SK-N-SH (cell line): ENCODE results near the gene CP. TPM values are rescaled to one million over a fixed set of nuclear protein-coding genes. Genes with fewer than 3 reads are reported as not detected.

Experiments
- CTCF ChIA-PET: fragments of 300-600, 350-600 bp; formaldehyde crosslinking; extraction: SDS; loops from one replicate; lab custom pipeline; 2021; lab: Yijun Ruan, JAX
- POLR2A ChIA-PET: fragments of 350-600 bp; sonication (Branson Sonifier 250); formaldehyde crosslinking; extraction: SDS; loops from one replicate; lab custom pipeline; 2020; ENCODE audit warnings: antibody characterized with exemption, inconsistent platforms; lab: Yijun Ruan, JAX
- DNase-seq: peaks from one replicate; pipeline ENCODE4 v3.0.0; 2012
- H2AFZ ChIP-seq: fragments of 200-600 bp; sonication (generic); 2 replicates; pipeline ENCODE4 v1.8.1; 2016; ENCODE audit warnings: antibody characterized with exemption, mild to moderate bottlenecking, low read depth
- H3F3A ChIP-seq: fragments of 200-600 bp; sonication (generic); replicated peaks from 2 replicates; pipeline ENCODE3; 2016; ENCODE audit warnings: antibody characterized with exemption, mild to moderate bottlenecking; ENCODE audit not compliant: insufficient read depth
- H3K27ac ChIP-seq, 2 experiments: fragments of 200-500 bp in 1 of 2; fragments of 200-600 bp in 1 of 2; sonication (Bioruptor generic) in 1 of 2; sonication (generic), shearing (Covaris generic) in 1 of 2; 2 replicates each; pipeline versions ENCODE4 v1.5.1 to v1.6.1; 2014 to 2016; ENCODE audit warnings: low read depth in 2 of 2, inconsistent platforms in 1 of 2, low read length in 1 of 2, mild to moderate bottlenecking in 1 of 2, mixed read lengths in 1 of 2
- H3K27me3 ChIP-seq: fragments of 200-600 bp; sonication (generic), shearing (Covaris generic); 2 replicates; pipeline ENCODE4 v1.6.1; 2016; ENCODE audit warnings: mixed run types; ENCODE audit not compliant: insufficient read depth
- H3K36me3 ChIP-seq, 2 experiments: fragments of 200-500 bp in 1 of 2; fragments of 200-600 bp in 1 of 2; sonication (Bioruptor generic) in 1 of 2; sonication (generic) in 1 of 2; replicated peaks in 1 of 2; 2 replicates each; pipeline versions ENCODE3 to v1.5.1; 2014 to 2016; ENCODE audit warnings: low read length in 1 of 2, mild to moderate bottlenecking in 1 of 2; ENCODE audit not compliant: insufficient read depth in 2 of 2, control insufficient read depth in 1 of 2
- H3K4me1 ChIP-seq, 2 experiments: fragments of 200-500 bp in 1 of 2; fragments of 200-600 bp in 1 of 2; sonication (Bioruptor generic) in 1 of 2; sonication (generic), shearing (Covaris generic) in 1 of 2; 2 replicates each; pipeline versions ENCODE4 v1.5.1 to v1.6.1; 2014 to 2016; ENCODE audit warnings: low read depth in 1 of 2, low read length in 1 of 2, mixed run types in 1 of 2; ENCODE audit not compliant: insufficient read depth in 2 of 2, control insufficient read depth in 1 of 2
- H3K4me2 ChIP-seq: fragments of 200-600 bp; sonication (generic), shearing (Covaris generic); 2 replicates; pipeline ENCODE4 v1.6.1; 2017; ENCODE audit warnings: mixed run types
- H3K4me3 ChIP-seq, 2 experiments: fragments of 200-500 bp in 1 of 2; fragments of 200-600 bp in 1 of 2; sonication (Bioruptor generic) in 1 of 2; sonication (generic), shearing (Covaris generic) in 1 of 2; 2 replicates each; pipeline versions ENCODE4 v1.5.1 to v1.8.1; 2014 to 2016; ENCODE audit warnings: low read depth in 2 of 2, inconsistent platforms in 1 of 2, low read length in 1 of 2, mild to moderate bottlenecking in 1 of 2, mixed read lengths in 1 of 2, moderate library complexity in 1 of 2
- H3K79me2 ChIP-seq: fragments of 200-600 bp; sonication (generic); 2 replicates; pipeline ENCODE4 v1.8.1; 2017; ENCODE audit warnings: mild to moderate bottlenecking; ENCODE audit not compliant: insufficient read depth
- H3K9ac ChIP-seq: fragments of 200-600 bp; sonication (generic); 2 replicates; pipeline ENCODE4 v1.6.1; 2017; ENCODE audit warnings: mixed run types
- H3K9me2 ChIP-seq: fragments of 200-600 bp; sonication (generic); 2 replicates; pipeline ENCODE4 v1.6.1; 2017; ENCODE audit warnings: mixed run types
- H3K9me3 ChIP-seq: fragments of 200-600 bp; sonication (generic); 2 replicates; pipeline ENCODE4 v1.6.1; 2017; ENCODE audit warnings: mixed run types, mild to moderate bottlenecking, moderate library complexity
- H4K20me1 ChIP-seq: fragments of 200-600 bp; sonication (generic); 2 replicates; pipeline ENCODE4 v1.6.1; 2017; ENCODE audit warnings: mild to moderate bottlenecking, mixed run types; ENCODE audit not compliant: insufficient read depth
- CHD2 ChIP-seq: fragments of 150-350 bp; IDR thresholded peaks from 2 replicates; pipeline ENCODE4 v1.6.1; 2018; ENCODE audit warnings: low read length; ENCODE audit not compliant: partially characterized antibody
- GATA2 ChIP-seq: sonication (generic); formaldehyde crosslinking; IDR thresholded peaks from 2 replicates; pipeline ENCODE4 v1.5.0; 2020; ENCODE audit warnings: mild to moderate bottlenecking, missing genetic modification reagents
- MXI1 ChIP-seq: IDR thresholded peaks from 2 replicates; pipeline ENCODE4 v1.6.1; 2012; ENCODE audit warnings: mild to moderate bottlenecking, low read depth, low read length, improper control_type of control experiment
- NFIC ChIP-seq: IDR thresholded peaks from 2 replicates; pipeline ENCODE4 v1.4.0; 2012; ENCODE audit warnings: borderline replicate concordance
- POLR2AphosphoS5 ChIP-seq: IDR thresholded peaks from 2 replicates; pipeline ENCODE4 v1.6.1; 2012; ENCODE audit warnings: low read depth, low read length
- RCOR1 ChIP-seq: fragments of 150-350 bp; IDR thresholded peaks from 2 replicates; pipeline ENCODE4 v1.6.1; 2017; ENCODE audit warnings: antibody characterized with exemption, low read length
- RXRA ChIP-seq: IDR thresholded peaks from 2 replicates; pipeline ENCODE4 v1.4.0; 2012; ENCODE audit warnings: low read depth, mild to moderate bottlenecking, borderline replicate concordance
- TCF12 ChIP-seq: IDR thresholded peaks from 2 replicates; pipeline ENCODE4 v1.4.0; 2012
- YY1 ChIP-seq: IDR thresholded peaks from 2 replicates; pipeline ENCODE4 v1.4.0; 2012; ENCODE audit warnings: low read depth, mild to moderate bottlenecking
- WGBS: methylation state at CpG from one replicate; pipeline ENCODE4 v1.1.6; 2017; ENCODE audit warnings: low lambda C conversion rate; 5-methylcytosine and 5-hydroxymethylcytosine counted together
- polyA plus RNA-seq, 3 experiments: library from polyadenylated mRNA; depleted of rRNA; stranded (reverse); fragments of >200 nt; gene quantifications; 2 replicates each; pipeline ENCODE4 v1.2.3, GENCODE V29; 2012
- TF ChIP-seq, protein P1 (sequence below): IDR thresholded peaks from 2 replicates; pipeline ENCODE4 v1.4.0; 2012; ENCODE audit warnings: low read depth
- TF ChIP-seq, protein P2 (sequence below): IDR thresholded peaks from 2 replicates; pipeline ENCODE4 v1.6.1; 2012; ENCODE audit warnings: mild to moderate bottlenecking, low read depth, low read length, moderate library complexity

Gene CP
- polyA plus RNA-seq, 1 of the 3 experiments (the other 2 are of a cell fraction): not detected

DNA sequence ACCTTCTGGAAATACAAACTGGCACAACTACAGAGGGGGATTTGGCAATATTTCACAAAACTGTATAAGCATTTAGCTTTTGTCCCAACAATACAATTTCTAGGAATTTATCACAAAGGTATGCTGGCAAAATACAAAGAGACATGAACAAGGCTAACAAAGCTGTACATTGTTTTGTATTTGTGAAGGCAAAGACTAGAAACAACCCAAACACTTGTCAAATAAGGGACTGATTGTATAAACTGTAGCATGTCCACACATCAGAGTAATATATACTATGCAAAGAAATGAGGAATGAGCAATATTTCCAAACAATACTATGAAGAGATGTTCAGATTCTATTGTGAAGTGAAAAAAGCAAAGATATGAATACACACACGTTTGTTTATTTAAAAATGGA, 26.4 kb downstream of the CP start:
- Histone ChIP-seq H3K4me1 (peaks cover 4% of the 10 kb centered on the region in 2 experiments; a peak in 3 of 4 replicates), H3K27ac (no peak overlapping the region), H3K27me3 (no peaks in the 10 kb centered on the region), H3K9me3 (no peaks in the 10 kb centered on the region), H4K20me1 (no peaks in the 10 kb centered on the region)
- CTCF ChIA-PET: no interaction called here
- TF ChIP-seq, protein P1, sequence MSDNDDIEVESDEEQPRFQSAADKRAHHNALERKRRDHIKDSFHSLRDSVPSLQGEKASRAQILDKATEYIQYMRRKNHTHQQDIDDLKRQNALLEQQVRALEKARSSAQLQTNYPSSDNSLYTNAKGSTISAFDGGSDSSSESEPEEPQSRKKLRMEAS: no peak
- TF ChIP-seq YY1 (no peak), GATA2 (CRISPR knock-in tag) (no peak), RCOR1 (no peak)
- TF ChIP-seq, all 33 proteins: peak for 0
- WGBS: 62% methylated on average over 1 of the region's 1 CpG
- Histone ChIP-seq H2AFZ (no peak overlapping the region), H3K36me3 (no peaks in the 10 kb centered on the region), H3K9me2 (no peaks in the 10 kb centered on the region), H3K79me2 (no peaks in the 10 kb centered on the region), H3K4me2 (no peak overlapping the region), H3K9ac (no peak overlapping the region), H3K4me3 (no peak overlapping the region), H3F3A (no peaks in the 10 kb centered on the region)
- no peak for DNase-seq
- POLR2A ChIA-PET: no interaction called here

DNA sequence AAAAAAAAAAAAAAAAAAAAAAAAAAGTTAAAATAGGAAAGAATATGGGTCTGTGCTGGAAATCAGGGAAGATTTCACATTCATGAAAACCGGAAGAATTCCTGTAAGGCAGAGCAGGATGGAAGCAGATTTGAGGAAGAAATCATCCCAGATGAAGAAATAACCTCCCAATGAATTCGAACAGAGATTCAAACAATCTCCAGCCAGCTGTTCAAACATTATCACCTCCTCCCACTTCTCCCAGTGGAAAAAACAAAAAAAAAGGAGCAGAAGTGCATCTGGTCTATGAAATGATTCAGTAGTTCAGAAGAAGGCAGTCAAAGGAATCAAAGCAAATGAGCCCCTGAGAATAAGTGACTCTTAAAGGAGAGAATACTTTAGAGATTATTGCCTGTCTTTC, 33.1 kb downstream of the CP start:
- 96% methylated on average over 2 of the region's 2 CpGs for WGBS
- TF ChIP-seq CHD2: no peak
- TF ChIP-seq, protein P2, sequence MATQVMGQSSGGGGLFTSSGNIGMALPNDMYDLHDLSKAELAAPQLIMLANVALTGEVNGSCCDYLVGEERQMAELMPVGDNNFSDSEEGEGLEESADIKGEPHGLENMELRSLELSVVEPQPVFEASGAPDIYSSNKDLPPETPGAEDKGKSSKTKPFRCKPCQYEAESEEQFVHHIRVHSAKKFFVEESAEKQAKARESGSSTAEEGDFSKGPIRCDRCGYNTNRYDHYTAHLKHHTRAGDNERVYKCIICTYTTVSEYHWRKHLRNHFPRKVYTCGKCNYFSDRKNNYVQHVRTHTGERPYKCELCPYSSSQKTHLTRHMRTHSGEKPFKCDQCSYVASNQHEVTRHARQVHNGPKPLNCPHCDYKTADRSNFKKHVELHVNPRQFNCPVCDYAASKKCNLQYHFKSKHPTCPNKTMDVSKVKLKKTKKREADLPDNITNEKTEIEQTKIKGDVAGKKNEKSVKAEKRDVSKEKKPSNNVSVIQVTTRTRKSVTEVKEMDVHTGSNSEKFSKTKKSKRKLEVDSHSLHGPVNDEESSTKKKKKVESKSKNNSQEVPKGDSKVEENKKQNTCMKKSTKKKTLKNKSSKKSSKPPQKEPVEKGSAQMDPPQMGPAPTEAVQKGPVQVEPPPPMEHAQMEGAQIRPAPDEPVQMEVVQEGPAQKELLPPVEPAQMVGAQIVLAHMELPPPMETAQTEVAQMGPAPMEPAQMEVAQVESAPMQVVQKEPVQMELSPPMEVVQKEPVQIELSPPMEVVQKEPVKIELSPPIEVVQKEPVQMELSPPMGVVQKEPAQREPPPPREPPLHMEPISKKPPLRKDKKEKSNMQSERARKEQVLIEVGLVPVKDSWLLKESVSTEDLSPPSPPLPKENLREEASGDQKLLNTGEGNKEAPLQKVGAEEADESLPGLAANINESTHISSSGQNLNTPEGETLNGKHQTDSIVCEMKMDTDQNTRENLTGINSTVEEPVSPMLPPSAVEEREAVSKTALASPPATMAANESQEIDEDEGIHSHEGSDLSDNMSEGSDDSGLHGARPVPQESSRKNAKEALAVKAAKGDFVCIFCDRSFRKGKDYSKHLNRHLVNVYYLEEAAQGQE: no peak
- no peak for TF ChIP-seq TCF12
- H3K4me3 ChIP-seq: no peak overlapping the region
- DNase-seq: no peak
- no peaks in the 10 kb centered on the region for H3K36me3 ChIP-seq
- H4K20me1 ChIP-seq: no peaks in the 10 kb centered on the region
- H3K4me1 ChIP-seq: peaks cover 0 to 2% of the 10 kb centered on the region in 2 experiments; a peak in 2 of 4 replicates
- H3K9me3 ChIP-seq: no peaks in the 10 kb centered on the region
- no peak overlapping the region for H3K9ac ChIP-seq
- no peaks in the 10 kb centered on the region for H3K27me3 ChIP-seq
- no peak overlapping the region for H3K4me2 ChIP-seq
- CTCF ChIA-PET: no interaction called here
- no peaks in the 10 kb centered on the region for H3K79me2 ChIP-seq
- H3K9me2 ChIP-seq: no peaks in the 10 kb centered on the region
- no peak overlapping the region for H3K27ac ChIP-seq
- H3F3A ChIP-seq: no peaks in the 10 kb centered on the region
- POLR2A ChIA-PET: no interaction called here
- no peak overlapping the region for H2AFZ ChIP-seq

DNA sequence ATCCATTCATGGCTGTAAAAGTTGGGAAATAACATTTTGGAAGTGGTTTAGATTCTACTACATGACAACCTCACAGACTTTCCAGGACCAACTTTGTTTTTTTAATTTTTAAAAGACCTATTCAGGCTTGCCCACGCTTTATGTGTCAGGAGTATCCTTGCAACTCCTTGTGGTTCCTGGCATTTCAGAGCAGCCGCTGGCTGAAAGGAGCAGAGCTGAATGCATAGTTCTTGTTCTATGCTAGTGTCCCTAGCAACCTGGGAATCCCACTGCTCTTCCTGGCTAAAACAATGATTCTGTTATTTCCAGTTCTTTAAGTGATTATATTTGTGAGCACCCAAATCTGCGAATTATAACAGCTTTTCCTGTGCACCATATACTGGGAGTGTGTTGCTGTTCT, 34.9 kb downstream of the CP start:
- Histone ChIP-seq H3K36me3 (no peaks in the 10 kb centered on the region), H4K20me1 (no peaks in the 10 kb centered on the region), H3K9ac (no peak overlapping the region), H3K4me2 (no peak overlapping the region), H3K27ac (no peak overlapping the region), H2AFZ (no peak overlapping the region), H3K9me2 (no peaks in the 10 kb centered on the region), H3K27me3 (no peaks in the 10 kb centered on the region), H3F3A (no peaks in the 10 kb centered on the region)
- DNase-seq: no peak
- TF ChIP-seq, protein P1: no peak
- TF ChIP-seq RXRA (no peak), NFIC (no peak), POLR2AphosphoS5 (no peak), MXI1 (no peak)
- TF ChIP-seq, all 33 proteins: peak for 0
- Histone ChIP-seq H3K4me3 (no peak overlapping the region), H3K79me2 (no peaks in the 10 kb centered on the region), H3K9me3 (no peaks in the 10 kb centered on the region), H3K4me1 (peaks cover 0 to 2% of the 10 kb centered on the region in 2 experiments; a peak in 2 of 4 replicates)
- 89% methylated on average over 3 of the region's 3 CpGs for WGBS
- CTCF ChIA-PET: no interaction called here
- POLR2A ChIA-PET: no interaction called here
